LNCAP (cell line): ENCODE measurements around the gene SOX9.

Experiments used
- TF ChIP-seq, protein P1 (sequence below): fragments of 450-650 bp; IDR thresholded peaks from 2 replicates; pipeline ENCODE4 v1.5.1; 2017; ENCODE audit warnings: mild to moderate bottlenecking

Gene SOX9

DNA sequence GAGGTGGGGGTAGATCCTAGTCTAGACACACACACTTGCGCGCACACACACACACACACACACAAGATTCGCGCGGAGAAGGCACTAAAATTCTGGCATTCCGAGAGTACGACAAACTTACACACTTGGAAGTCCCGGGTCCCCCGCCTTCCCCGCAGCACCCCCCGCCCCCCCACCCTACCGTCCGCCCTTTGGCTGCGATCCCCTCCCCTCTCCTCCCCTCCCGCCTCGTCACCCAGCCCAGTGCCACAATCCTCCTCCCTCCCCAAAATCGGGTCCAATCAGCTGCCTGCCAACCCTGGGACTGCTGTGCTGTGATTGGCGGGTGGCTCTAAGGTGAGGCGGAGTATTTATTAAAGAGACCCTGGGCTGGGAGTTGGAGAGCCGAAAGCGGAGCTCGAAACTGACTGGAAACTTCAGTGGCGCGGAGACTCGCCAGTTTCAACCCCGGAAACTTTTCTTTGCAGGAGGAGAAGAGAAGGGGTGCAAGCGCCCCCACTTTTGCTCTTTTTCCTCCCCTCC lies at the start of gene SOX9:
TSS of gene SOX9 (plus strand) at position 379 of the 522 bp plus-strand sequence. CDS start 372 bp downstream, outside the sequence.
- TF ChIP-seq, protein P1, sequence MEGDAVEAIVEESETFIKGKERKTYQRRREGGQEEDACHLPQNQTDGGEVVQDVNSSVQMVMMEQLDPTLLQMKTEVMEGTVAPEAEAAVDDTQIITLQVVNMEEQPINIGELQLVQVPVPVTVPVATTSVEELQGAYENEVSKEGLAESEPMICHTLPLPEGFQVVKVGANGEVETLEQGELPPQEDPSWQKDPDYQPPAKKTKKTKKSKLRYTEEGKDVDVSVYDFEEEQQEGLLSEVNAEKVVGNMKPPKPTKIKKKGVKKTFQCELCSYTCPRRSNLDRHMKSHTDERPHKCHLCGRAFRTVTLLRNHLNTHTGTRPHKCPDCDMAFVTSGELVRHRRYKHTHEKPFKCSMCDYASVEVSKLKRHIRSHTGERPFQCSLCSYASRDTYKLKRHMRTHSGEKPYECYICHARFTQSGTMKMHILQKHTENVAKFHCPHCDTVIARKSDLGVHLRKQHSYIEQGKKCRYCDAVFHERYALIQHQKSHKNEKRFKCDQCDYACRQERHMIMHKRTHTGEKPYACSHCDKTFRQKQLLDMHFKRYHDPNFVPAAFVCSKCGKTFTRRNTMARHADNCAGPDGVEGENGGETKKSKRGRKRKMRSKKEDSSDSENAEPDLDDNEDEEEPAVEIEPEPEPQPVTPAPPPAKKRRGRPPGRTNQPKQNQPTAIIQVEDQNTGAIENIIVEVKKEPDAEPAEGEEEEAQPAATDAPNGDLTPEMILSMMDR: no peak

DNA sequence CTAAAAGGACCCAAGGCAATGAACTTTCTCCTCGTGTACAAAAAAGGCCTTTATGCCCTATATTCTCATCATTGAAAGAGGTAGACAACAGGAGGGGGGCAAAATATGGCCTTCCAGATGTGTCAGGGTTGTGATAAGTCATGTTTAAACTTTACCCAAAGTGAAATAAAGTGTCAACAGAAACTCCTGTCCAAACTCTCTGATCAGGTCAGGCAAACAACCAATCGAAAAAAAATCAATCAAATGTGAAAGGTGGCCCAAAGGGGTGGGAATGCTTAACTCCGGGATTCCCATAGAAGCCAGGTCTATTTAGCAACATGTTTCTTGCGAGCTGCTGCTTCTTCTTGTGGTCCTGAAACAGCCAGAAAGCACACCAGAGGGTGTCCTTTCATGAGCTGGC lies 49.5 kb upstream of the SOX9 start:
- TF ChIP-seq, protein P1: no peak

DNA sequence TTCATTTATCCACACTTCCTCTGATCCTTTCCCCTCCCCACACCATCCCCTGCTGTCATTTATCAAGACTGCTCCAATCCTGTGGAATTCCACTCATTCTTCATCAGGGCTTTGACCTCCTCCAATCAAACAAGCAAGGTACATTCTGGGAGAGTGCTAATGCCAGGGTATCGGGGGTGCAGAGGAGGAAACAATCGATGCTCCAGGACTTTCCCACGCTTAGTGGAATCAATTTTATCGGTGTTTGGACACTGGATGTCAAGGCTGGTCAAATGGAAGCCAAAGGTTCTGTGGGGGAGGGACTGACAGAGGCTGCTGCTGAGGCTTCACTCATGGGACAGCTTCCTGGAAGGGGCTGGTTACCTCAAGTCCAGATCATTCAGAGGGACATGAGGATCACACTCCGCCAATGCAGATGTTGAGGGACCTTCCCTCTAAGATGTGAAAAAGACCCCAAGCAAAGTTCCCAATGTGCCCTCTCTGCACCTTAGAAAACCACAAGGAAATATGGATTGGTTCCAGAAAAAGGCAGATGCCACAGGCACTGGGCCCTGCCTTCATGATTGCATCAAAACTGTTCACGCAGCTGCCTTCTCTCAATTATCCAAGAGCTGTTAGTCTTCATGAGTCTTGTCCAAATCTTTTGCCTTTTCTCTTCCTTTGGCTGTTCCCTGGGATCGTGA lies 44.7 kb upstream of the SOX9 start:
- TF ChIP-seq, protein P1: no peak

DNA sequence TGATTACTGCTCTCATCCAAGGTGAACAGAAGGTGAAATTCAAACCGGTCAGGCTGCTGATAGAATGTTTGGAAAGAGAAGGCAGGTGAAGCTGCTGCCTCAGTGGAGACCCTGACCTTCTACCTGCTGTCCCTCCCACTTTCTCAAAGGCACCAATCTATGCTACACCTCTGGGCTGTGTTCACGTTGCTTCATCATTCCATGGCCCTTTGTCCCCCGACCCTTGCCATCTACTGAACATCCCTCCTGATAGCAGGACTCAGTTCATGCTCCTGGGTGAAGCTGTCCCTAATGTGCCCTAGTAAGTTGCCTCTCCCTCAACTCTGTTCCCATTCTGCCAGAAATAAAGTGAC lies 44.2 kb upstream of the SOX9 start:
- TF ChIP-seq, protein P1: no peak

DNA sequence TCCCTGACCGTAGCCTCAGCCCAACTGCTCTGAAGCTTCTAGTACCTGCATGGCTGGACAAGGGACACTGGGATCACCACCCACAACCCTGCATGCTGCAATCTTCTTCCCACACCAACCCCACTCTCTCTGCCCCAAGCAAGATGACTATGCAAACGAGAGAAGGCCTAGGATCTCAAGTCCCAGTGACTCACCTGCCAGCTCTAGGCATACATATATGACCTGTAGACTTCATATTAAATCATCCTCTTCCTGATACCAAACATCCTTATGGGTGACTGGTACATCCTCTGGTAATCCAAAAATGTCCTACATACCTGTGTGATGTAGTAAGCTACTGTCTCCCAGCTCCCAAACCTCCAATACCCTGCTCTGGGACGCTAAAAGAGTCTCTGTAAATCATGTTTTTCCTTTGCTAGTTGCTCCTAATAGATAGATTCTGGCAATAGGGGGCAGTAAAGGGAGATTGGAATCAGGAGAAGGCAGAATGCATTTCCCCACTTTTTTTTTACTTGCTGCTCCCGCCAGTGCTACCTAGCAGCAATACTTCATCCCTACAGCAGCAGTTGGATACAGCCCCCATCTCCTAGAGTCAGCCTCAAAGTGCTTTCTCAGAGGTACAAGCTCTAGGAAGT lies 43.4 kb upstream of the SOX9 start:
- TF ChIP-seq, protein P1: no peak

DNA sequence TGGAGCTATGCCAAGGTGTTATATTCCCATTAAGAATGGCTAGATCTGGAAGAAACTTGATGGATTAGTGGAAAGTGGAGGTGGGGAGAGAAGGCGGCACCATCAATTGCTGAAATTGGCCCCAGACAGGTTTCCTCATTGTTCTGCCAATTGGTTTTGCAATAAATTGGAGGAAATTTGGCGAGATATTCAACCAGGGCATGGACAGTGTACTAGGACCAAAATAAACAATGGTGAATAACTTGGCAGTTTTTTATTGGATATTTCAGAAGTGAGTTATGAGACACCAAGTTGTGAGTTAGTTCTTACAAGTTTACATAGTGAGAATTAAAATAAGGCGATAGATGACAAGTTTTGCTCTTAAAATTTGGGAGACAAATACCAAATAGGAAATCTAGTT lies 41.1 kb upstream of the SOX9 start:
- TF ChIP-seq, protein P1: no peak

DNA sequence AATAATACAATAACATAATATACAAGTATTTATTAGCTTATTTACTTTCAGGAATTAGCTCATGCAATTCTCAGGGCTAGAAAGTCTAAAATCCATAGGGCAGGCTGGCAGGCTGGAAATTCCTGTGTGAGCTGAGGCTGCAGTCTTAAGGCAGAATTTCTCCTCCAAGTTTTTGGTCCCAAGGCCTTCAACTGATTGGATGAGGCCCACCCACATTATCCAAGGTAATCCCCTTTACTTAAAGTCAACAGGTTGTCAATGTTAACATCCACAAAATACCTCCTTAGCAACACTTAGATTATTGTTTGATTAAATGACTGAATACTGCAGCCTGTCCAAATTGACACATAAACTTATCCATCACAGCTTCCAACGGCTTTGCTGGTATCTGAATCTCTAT lies 32.9 kb upstream of the SOX9 start:
- TF ChIP-seq, protein P1: no peak
